HG03066 (cell line): Measurements from ENCODE around the gene SUPT3H.
A peak's percentile ranks its signal among the peaks of the same experiment; 100 is the strongest.

Experiments used
- ATAC-seq: cut with Tn5 transposase; IDR thresholded peaks from one replicate; pipeline ENCODE4 v1.9.1; 2021; ENCODE audit warnings: low read depth; ENCODE audit not compliant: unreplicated experiment

Gene SUPT3H

DNA sequence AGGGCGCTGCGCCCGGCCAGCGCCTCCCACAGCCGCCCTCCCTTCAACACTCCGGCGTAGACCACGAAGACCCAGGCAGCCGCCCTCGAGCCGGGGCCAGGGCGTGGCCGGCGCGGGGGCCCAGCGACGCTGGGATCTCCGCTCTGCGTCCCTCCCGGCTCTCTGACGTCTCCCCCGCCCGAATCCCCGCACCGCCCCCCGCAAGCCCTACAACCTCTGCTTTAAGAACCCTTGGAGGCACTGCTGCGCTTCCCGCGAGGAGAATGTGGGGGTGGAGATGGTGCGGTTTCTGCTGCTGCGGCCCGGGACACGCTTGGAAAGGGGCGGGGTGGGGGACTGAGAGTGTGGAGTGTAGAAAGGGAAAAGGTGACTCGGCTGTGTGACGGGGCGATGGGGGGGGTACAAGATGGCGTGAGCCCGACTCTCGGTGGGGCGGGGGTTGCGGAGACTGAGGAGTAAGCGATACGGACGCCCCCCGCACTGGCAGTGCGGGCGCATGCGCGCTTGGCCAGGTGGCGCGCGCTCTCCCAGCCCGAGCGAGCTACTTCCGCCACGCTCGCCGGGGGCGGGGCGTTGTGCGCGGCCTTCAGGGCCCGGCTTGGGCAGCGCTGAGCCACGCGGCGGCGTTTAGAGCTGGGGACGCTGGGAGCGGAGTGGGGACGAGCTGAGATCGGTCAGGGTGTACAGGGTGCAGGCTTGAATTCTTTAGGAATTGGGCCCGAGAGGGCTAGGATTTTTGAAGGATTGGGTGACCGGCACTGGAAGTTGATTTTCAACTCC, at the start of gene SUPT3H:
SUPT3H (minus strand) TSS at position 381 of the 780 bp plus-strand sequence.
- peak; percentile 91 for ATAC-seq

DNA sequence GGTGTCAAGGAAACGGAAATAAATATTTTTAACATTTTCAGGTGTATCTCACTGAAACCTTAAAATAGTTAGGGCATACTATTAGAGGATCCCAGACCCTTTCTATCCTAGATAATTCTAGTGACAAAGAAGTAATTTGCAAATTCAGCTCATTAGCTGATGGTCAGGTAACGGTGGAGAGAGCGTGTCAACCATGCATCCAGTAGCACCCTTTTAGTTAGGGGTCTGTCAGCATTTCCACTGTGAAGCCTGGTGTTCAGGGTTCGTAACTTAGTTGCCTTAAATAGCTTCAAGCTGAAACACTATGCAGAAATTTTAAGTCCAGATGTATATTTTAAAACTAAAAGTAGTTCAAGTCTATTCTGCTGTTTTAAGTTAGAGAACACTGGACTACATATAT, 48.5 kb upstream of the SUPT3H start:
- ATAC-seq: no peak

DNA sequence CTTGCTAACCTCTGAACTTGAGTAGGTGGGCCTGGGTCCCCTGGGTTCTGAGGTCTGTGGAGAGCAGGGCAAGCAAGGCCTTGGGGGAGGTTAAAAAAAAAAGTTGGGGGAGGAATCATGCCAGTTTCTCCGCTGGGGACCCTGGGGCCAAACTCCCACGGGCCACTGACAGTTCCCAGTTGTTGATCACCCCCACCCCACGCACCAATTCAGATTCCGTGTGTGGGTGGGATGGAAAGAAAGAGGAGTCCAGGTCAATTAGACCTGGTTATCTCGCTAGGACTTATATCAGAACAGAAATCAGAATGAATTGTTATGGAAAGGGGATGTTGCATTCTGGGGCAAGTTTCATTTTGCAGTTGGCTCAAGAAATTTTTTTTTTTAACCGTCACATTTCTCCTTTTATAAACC, 46.7 kb upstream of the SUPT3H start:
- ATAC-seq: no peak

DNA sequence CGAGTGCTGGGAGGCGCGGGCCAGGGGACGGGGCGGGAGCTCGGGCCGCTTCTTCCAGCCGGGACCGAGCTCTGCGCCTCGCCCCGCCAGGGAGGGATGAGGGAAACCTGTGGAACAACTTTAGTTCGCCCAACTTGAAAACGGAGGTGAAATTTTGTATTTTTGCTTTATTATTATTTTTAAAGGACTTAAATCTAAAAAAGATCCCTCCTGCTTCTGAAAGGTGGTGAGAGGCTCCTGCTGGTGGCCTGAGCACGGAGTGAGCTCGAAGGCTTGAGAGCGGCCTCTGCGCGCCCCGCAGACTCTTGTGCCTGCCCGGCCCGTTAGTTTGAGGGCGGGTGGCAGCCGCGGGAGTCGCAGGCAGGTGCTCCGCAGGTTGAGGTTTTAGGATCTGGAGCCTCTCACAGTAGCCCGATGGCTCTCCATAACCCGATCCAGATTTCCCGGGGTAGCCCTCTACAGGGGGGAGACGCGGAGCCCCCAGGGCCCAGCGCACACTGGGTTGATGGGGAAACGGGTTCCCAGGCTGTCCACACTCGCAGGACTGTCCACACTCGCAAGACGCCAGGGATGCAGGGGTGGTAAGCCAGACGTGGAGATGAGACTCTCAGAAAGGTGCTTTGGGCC, 46.2 kb upstream of the SUPT3H start:
- no peak for ATAC-seq

DNA sequence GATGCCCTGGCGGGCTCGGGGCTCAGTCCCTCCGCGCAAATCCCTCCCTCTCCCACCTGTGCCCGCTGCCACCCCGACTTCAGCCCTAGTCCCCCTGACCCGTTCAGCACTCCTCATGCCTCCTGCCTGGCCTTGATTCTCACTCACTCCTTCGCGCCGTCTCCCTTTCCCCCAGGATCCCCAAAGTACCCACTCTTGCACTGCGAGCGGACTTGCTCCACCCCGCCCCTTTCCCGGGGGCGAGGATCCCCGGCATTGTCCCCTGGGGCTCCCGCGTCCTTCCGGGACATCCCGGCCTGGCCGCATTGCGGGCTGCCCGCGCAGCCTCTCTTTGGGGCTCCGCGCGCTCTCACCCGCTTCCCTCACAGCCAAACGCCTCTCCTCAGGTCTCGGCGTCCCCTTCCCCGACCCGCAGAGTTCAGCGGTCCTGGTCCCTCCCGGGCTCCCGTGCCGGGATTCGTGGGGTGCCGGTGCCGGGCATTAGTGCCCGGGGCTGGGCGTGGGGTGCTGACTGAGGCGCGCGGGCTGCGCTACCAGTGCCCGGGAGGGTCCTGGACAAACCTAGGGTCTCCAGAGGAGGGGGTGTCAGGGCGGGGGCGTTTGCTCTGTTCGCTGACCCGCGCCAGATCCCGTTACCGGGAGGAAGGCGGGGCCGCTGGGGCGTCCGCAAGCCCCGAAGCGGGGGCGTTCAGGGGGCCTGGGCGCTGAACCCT, 45.5 kb upstream of the SUPT3H start:
- ATAC-seq: no peak

DNA sequence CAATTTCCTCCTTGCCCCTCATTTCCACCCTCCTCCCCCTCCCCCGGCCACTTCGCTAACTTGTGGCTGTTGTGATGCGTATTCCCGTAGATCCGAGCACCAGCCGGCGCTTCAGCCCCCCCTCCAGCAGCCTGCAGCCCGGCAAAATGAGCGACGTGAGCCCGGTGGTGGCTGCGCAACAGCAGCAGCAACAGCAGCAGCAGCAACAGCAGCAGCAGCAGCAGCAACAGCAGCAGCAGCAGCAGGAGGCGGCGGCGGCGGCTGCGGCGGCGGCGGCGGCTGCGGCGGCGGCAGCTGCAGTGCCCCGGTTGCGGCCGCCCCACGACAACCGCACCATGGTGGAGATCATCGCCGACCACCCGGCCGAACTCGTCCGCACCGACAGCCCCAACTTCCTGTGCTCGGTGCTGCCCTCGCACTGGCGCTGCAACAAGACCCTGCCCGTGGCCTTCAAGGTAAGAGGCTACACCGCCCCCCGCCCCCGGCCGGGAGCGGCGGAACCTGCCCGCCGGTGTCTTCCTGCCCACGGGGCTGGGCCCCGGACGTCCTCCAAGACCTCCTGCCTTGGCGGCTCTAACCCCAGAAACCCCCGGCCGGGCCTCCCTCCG, 44.9 kb upstream of the SUPT3H start:
- no peak for ATAC-seq

DNA sequence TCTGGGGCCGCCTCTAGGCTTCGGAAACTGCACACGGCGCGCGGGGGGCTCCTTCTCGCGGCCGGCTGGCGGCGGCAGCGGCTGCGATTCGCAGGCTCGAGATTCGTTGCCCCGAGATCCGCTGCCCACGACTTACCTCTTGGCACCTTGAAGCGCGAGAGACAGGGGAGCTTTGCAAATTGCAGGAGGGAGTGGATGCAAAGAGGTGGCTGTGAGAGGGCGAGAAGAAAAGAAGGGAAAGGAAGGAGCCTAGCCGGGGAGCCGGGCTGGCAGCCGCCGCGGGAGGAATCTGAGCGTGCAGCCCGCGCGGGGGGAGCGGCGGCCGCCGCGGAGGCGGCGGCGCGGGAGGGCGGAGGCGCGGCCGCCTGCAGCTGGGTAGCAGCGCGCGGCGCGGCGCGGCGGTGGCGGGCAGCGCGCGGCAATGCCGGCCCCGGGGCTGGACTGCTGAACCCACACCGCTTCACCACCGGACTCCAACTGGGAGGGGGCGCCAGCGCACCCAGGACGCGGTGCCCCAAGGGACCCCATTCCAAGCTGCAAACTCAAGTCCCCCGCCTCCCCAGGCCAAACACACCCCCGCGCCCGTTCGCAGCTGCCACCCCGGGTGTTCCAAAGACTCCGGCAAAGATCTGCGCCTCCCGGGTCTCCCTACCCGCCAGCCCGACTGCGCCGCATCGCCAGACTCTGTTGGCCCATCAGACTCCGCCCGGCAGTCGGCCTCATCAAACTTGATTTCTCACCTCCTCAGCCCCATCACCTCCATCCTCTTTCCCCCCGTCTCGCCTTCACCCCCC, 44.2 kb upstream of the SUPT3H start:
- no peak for ATAC-seq

DNA sequence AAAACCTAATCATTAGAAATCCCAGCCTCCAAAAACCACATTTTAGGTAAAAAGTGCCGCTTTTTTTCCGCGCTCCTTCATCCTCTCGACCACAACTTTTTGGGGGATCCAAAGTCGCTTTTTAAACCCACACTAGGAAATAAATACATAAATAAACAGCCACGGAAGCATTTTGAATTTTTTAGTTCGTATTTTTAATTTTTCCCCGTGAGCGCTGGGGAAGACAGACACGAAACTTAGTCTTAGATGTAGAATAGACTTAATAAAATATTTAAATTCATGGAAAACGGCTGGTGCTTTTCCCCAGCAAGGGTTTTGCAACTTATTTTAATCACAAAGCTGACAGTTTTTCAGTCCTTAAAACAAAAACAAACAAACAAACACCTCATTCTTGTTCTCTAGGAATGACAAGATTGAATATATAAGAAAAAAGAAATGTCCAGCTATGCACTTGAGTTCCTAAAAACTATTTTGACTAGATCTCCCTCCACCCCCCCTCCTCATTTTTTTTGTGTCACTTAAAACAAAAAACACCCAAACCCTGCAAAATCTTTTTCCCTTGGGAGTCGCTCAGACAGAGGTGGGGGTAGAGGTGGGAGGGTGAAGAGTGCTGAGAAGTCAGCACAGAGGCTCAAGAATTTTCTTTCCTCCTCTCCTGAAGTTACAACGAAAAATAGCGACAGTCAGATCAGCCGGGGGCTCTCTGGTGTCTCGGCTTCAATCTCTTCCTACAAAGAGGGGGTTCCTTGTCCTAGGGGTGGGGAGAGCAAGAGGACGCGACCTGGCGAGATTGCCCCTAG, 43.4 kb upstream of the SUPT3H start:
- ATAC-seq: no peak

DNA sequence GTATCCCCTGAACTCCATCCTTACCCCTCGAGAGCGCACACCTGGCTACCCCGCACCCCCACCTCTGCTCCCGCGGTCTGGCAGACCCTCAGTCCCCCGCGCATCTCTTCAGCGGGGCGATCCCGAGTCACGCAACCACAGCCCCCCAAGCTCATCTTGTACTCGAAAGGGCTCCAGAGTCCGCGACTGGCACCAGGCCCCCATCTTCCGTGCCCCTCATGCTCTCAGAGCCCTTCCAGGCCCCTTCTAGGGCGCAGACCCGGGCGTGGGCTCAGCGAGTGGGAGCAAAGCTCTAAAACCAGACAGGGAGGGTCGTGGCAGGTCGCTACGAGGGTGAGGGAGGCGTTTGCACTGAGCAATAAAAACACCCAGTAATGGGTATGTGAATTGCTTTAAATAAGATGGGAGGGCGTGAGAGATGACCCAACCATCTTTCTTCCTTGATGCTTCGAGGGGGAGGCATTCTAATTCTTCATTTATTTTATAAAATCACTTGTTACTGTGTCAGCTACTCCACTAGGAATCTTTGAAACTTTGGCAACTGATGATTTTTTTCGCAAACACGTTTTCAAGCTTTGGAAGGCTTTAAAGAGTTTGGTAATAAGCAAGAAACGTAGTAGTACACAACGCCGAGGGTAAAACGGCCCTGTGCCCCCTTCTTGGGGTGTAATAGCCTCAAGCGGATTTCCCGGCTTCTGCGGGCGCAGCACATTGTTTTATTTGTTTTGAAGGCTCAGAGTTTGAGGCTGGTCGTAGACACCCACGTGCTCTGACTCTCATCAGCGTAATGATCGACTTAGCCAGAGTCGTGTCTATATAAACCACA, 42.6 kb upstream of the SUPT3H start:
- no peak for ATAC-seq

DNA sequence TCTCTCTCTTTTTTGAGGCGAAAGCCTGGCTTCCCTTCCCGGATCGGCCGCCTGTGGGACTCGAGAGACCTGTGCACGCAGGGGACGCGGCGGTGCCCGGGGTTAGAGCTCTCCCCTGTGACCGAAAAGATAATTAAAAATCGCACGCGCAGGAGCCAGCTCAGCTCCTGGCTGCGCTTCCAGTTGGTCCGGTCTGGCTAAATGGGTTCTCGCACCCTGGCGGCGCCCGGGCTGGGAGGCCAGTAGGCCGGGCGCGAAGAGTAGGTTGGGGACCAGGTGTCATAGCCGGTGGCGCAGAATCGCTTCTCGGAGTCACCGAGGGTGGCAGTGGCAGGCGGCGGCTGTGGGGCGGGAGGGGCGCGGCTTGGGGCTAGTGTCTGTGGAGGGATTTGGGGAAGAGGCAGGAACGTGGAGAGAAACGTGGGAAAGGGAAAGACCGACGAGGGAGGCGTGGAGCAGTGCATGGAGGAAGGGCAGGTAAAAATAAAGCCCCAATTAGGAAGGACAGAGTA, 41.9 kb upstream of the SUPT3H start:
- no peak for ATAC-seq

DNA sequence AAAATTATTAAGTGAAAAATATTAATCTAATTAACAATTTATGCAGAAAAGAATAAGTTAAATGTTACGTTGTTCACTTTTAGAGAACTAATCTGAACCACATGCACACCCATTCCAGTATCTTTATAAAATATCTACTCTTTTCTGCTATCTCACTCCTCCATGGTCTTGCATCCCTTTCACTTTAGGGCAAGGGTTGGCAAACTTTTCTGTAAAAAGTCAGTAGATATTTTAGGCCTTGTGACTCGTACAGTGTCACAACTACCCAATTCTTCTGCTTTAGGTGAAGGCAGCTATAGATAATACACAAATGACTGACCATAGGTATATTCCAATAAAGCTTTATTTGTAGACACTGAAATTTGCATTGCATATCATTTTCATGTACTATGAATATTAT, 39.7 kb upstream of the SUPT3H start:
- no peak for ATAC-seq

DNA sequence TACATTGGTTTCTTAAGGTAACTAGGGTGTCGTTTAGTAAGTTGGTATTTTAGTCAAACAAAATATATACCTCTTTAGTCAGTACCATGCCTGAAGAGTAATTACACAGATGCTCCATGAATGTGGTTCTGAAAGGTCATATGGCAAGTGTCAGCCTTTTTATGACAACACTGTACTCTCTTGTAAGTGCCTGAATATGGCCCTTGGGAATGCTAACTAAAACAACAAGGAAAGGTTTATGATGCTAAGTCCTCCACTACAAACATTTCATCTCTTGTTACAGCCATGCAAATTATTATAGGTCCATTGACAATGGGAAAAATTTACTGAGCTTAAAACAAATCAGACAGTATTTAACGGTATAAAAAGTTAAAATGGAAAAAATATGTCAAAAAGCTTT, 39.0 kb upstream of the SUPT3H start:
- ATAC-seq: no peak

DNA sequence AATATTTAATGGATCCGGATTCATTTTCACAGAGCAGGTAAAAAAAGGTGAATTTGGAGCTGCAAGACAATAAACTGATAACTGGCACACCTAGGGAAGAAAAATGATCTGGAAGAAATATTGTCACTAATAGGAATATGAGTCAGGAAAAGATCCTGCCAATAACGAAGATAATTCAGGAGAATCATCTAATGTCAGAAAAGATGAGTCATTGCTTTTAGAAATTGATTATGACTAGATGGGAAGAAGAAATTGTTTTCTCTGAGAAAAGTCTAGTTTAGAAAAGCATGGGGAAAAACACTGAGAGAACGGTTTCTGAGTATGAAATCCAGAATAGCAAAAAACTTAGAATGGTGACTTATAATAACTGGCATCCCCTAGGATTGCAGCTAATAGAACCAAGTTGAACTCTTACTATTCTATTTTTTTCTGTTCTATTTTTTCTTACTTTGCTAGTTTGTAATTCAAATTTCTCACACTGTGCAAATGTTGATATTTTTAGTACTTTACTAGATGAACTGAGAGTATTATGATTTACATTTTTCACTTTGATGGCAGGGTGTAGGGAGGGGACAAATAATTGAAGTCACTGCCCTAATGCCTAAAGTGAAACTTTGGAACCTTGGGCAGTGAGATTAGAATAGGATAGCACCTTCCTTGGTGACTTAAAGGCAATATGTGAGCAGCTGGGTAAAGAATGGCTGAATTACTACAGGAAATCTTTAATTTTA, 38.2 kb upstream of the SUPT3H start:
- ATAC-seq: no peak

DNA sequence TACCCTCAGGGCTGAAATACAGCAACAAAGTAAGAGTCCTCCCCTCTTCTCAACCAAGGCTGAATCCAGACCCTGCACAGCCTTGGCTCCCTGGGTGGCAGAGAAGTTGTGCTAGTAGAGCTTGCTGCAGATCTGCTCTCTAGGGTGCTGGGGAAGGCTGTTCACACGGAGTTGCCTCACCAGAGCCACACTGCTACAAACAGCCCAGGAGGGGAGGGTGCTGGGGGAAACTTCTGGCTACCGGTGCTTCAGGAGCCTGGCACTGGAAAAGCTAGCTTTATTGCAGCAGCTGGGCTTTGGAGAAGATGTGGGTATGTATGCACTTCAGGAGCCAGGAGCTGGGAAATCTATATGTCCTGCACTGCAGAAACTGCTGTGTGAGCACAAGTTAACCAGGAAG, 37.6 kb upstream of the SUPT3H start:
- ATAC-seq: no peak

DNA sequence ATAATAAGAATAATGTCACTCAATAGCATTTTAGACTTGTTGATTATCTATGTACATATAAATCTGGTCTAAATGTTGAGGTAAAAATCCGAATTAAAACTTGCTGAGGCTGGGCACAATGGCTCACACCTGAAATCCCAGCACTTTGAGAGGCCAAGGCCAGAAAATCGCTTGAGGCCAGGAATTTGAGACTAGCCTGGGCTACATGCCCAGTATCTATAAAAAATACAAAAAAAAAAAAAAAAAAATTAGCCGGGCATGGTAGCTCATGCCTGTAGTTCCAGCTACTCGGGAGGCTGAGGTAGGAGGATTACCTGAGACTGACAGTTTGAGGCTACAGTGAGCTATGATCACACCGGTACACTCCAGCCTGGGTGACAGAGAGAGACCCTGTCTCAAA, 34.2 kb upstream of the SUPT3H start:
- ATAC-seq: no peak

DNA sequence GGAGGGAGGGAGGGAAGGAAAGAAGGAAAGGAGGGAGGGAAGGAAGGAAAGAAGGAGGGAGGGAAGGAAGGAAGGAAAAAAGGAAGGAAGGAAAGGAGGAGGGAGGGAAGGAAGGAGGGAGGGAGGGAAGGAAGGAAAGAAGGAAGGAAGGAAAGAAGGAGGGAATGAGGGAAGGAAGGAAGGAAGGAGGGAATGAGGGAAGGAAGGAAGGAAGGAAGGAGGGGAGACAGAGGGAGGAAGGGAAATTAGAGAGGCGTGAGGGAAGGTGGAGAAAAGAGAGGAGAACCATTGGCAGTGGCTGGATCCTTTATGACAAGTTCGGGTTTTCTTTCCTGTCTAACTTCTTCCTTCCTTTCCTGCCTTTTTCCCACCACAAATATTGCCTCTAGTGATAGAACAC, 22.3 kb upstream of the SUPT3H start:
- ATAC-seq: no peak

DNA sequence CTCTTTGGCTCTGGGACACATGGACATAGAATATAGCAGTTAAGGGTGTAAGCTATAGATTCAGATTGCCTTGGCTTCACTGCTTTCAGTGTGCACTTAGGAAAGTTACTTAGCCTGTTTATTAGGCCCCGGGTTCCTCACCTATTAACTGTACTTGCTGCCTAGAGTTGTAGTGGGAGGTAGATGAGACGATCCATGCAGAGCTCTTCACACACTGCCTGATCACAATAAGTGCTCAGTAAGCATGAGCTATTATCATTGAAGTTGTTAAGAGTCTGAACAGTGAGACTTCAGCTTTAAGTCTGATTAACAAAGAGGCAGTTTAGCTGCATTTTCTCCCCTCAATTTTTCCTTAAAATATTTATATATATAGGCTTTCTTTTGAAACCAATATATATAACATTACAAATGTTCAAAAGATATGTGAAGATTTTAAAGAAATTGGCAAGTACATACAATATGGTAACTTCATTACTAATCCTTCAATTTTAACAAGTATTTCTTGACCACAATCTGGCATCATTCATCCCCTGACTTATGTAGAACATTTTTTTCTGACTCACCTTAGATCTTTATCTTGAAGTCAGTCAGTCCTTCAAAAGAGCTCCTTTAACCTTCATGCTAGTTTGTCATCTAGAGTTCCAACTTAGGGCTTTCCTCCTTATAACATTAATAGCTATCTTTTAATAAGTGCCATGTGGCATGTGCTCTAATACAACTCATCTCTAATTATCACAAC, 20.5 kb upstream of the SUPT3H start:
- no peak for ATAC-seq
